HFF-Myc (cell line): Measurements from ENCODE around the gene DIP2B.

Experiments
- DNase-seq: peaks from one replicate; pipeline ENCODE4 v3.0.0-alpha.2; 2011; ENCODE audit warnings: low read depth; ENCODE audit errors: extremely low read depth
- H3K4me3 ChIP-seq: replicated peaks from 2 replicates; pipeline ENCODE4 v1.5.1; 2011; ENCODE audit warnings: low read depth, mild to moderate bottlenecking, control low read depth, low read length
- CTCF ChIP-seq: IDR thresholded peaks from 2 replicates; pipeline ENCODE4 v1.5.1; 2012; ENCODE audit warnings: mild to moderate bottlenecking, low read depth, low read length, control low read depth; ENCODE audit errors: missing control alignments

Gene DIP2B

GRCh38 chr12:50780013-50780412 lies 275.2 kb downstream of the DIP2B start:
- no peak overlapping the region for H3K4me3 ChIP-seq
- DNase-seq: no peak
- TF ChIP-seq CTCF: no peak

- H3K4me3 ChIP-seq: no peak overlapping the region
- TF ChIP-seq CTCF: no peak
- DNase-seq: no peak
Measured at GRCh38 chr12:50784501-50784900, 279.7 kb downstream of the DIP2B start.

GRCh38 chr12:50785406-50786001 lies 280.7 kb downstream of the DIP2B start:
- no peak overlapping the region for H3K4me3 ChIP-seq
- TF ChIP-seq CTCF: no peak
- DNase-seq: no peak

- TF ChIP-seq CTCF: no peak
- DNase-seq: peak; percentile 89
- H3K4me3 ChIP-seq: peak overlapping the region; percentile 1; the same call in 1 of the 2 replicates
Measured at GRCh38 chr12:50786498-50787231, 281.9 kb downstream of the DIP2B start.

GRCh38 chr12:50787618-50788017 lies 282.8 kb downstream of the DIP2B start:
- no peak for DNase-seq
- H3K4me3 ChIP-seq: no peak overlapping the region
- no peak for TF ChIP-seq CTCF

- peak; percentile 86 for DNase-seq
Measured at GRCh38 chr12:50788561-50788960, 283.8 kb downstream of the DIP2B start.

More at GRCh38 chr12:50788561-50788960, 283.8 kb downstream of the DIP2B start:
- no peak for TF ChIP-seq CTCF
- H3K4me3 ChIP-seq: no peak overlapping the region
